Activated CD4-positive, alpha-beta T cell treated with anti-CD3 and anti-CD28 coated beads for 1 hour (primary cell): ENCODE measurements around the gene CREB3L4.

Experiments used
- DNase-seq: peaks from one replicate; pipeline ENCODE4 v3.0.0-alpha.2; 2020

Gene CREB3L4, protein sequence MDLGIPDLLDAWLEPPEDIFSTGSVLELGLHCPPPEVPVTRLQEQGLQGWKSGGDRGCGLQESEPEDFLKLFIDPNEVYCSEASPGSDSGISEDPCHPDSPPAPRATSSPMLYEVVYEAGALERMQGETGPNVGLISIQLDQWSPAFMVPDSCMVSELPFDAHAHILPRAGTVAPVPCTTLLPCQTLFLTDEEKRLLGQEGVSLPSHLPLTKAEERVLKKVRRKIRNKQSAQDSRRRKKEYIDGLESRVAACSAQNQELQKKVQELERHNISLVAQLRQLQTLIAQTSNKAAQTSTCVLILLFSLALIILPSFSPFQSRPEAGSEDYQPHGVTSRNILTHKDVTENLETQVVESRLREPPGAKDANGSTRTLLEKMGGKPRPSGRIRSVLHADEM

GRCh38 chr1:153967107-153967999 lies at the start of gene CREB3L4:
Gene CREB3L4 (plus strand): TSS chr1:153967902. CDS start chr1:153968526, 624 bp downstream.
- peak; percentile 68 for DNase-seq

DNA sequence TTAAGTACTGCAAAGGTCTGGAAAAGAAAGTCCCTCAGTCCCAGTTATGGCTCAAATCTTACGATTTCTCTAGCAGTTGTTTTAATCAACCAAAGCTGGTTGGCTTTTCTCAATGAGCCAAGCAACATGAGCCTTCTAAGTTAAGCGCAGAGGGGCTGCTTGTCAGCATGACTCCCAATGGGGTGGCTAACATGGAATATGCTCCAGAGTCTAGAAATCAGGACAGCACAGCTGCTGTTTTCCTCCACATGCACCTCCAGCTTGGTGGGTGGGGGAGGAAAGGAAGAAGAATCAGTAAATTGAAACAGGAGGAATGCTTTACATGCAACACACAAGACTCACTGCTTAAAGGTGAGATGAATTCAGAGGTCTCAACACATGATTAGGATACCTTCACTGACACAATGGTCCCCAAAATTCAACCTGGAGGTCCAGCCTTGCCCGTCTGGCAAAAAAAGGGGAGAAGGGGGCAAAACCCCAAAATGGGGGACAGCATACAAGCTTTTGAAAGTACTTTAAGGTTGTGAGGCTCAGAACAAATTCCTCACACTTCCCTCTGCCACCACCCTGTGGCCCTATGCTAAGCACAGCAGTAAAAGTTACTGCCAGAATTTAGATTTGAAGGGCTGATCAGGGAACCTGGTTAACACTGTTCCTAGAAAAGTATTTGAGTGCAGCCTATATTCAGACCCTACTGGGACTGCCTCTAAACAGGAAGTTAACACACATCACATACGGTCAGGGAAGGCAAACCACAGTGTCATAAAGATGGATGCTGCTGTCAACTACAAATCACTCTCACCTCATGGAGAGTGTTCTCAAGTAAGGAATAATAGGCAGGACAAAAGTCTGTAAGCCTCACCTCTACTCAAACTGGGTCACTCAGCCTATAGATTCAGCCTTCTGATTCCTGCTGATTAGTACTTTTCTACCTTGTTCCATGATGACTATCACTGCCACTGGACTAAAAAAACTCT lies 47.5 kb upstream of the CREB3L4 start:
- no peak for DNase-seq

- no peak for DNase-seq
Observed at GRCh38 chr1:153921080-153921802, 46.5 kb upstream of the CREB3L4 start.

DNA sequence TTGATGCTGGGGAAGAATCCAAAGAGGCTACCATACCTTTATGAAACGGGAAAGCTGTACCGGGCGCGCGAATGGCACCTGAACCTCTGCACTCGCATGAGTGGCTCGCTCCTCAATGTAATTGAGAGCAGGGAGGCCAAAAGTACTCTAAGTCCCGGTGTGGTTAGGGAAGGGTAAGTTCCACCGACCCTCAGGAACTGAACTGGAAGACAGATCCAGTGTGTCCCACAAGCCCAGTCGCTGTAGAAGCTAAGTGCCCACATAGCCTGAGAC lies 46.0 kb upstream of the CREB3L4 start:
- no peak for DNase-seq

GRCh38 chr1:153922076-153922971 lies 45.4 kb upstream of the CREB3L4 start:
- no peak for DNase-seq

DNA sequence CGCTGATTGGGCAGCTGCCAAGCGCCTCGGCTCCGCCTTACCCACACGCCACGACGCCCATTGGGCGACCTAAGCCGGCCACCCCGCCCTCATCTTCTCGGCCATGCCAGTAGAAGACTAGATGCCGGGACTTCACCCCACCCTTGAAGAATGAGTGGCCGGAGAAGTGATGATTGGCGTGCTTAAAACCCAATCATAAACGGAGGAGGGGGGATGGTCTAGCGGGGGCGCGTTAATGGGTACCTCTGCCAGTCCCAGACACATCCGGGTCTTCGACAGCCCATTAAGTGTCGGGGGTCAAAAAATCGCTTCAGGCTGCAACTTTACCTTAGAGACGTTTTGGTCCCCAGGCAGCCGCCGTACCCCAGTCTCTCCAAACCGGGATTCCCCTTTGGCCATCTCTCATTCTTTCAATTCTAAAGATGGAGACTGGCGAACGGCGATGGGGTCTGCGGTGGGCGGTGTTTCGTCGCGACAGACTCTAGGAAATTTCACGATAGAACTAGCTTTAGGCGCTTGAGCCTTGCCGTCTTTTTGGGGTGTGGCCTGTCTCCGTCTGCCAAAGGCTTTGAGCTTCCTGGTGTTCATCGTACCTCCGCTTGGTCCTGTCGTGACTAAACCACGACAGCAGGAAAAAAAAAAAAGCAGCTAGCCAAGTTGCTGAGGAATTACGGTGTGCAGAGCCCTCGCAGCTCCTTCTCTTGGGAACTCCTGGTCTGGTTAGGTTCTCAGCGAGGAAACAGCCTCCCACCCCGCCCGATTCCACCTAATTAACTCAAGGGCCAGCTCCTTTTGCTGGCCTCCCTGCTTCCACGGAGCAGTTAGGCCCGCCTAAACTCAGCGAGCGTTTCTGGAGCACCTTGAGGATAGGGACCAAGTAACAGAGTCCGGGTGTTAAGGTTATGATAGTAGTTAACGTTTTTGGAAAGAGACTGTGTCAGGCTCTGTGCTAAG lies 44.5 kb upstream of the CREB3L4 start, which contains the start of gene GATAD2B:
GATAD2B (minus strand) TSS at position 1 of the 954 bp plus-strand sequence. CDS start 94,625 bp downstream, outside the sequence.
- peak; percentile 96 for DNase-seq

DNA sequence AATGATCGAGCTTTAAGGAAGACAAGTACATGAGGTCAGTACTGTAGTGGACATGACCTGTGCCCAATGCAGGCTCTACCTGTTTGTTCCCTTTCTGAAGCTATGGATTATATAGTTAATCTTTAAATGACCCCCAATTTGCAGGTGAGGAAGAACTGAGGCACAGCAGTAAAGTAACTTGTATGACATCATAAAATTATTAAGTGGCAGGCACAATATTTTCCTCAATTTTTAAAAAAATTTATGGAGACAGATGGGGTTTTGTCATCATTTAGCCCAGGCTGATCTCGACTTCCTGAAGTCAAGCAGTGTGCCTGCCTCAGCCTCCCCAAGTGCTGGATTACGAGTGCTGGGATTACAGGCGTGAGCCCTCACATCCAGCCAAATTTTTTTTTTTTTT lies 41.3 kb upstream of the CREB3L4 start:
- DNase-seq, result no peak

GRCh38 chr1:153928245-153928644 lies 39.5 kb upstream of the CREB3L4 start:
- DNase-seq, result no peak

DNA sequence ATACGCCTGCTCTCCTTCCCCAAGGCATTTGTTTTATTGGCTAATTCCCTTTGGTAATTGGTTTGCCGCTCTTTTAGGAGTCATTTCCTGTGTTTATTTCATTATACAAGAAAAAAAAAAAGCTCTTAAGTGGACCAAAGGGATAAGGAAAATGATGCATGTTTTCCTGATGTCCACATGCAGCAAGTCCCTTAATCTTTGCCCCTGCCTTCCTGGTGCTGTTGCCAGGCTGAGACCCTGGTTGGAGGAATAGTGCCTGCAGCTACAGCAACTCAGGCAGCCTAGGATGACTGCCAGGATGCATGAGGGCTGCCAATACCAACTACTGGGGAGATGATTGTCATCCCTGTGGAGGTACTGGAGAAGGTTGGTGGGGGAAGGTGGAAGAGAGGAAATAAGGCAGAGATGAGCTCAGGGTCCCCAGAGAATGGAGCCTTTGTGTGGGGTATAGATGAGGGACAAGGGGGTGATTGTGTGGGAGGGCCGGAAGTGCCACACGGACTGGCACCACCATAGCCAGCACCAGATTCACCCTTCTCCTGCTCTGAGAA lies 38.8 kb upstream of the CREB3L4 start:
- DNase-seq, result no peak

GRCh38 chr1:153929426-153929825 lies 38.3 kb upstream of the CREB3L4 start:
- DNase-seq, result no peak

DNA sequence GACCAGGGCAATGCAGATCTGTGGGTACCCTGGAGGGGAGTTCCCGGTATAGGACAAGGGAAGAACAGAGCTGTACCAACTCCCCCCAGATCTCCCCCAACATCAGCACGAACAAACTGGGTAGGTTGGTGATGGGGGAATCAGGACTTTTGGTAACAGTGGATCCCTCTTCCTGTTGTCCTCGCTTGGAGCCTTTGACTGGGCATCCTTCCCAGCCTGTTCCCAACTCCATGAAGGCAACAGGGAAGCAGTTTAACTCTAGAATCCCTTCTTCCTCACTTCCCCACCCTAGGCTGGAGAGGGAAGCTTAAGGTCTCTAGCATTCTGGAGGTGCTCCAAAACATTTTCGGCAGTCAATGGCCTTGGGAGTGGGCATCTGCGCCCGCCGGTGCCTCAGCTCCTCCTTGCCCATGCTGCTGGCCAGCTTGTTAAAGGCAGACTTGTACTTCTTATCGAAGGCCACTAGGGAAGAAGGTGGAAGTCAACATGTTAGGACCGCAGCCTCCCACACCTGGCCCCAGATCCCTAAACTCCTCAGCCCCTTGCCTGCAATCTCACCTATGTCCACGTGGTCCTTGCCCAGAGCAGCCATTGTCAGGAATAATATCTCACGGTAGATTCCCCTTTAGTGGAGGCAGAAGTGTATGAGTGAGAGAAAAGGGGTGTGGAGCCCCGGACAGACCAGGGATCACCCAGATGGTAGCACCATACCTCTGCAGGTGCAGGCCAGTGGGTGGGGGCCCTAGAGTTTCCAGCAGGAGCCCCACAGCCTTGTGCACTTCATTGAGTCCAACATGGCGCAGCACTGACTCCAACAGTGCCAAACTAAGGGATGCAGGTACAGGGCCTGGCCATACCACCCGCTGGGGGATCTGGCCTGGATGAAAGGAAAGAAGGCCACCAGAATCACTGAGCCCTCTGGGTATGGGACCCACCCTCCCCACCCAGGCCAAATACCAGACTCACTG lies 37.4 kb upstream of the CREB3L4 start:
- no peak for DNase-seq

- DNase-seq, result no peak
Observed at GRCh38 chr1:153932156-153933131, 35.3 kb upstream of the CREB3L4 start.

DNA sequence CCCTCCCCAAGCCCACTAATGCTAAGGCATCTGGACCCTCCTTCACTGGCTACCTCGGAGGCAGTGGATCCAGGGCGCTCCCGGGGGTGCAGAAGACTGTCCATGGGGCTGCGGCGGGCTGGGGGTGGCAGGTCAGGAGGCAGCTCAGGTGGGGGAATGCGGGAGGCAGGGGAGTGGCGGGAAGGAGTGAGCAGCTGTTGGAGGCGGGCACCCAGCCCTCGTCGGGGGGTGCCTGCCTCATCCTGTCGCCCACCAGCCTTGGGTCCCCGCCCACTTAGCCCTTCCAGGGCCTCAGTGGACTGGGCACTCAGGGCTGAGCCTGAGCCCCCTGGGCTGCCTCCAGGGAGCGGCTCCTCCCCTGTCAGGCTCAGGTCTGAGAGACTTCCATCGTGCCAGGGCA lies 34.3 kb upstream of the CREB3L4 start:
- DNase-seq, result no peak

GRCh38 chr1:153933955-153934354 lies 33.7 kb upstream of the CREB3L4 start:
- no peak for DNase-seq

GRCh38 chr1:153934746-153935145 lies 33.0 kb upstream of the CREB3L4 start:
- no peak for DNase-seq

DNA sequence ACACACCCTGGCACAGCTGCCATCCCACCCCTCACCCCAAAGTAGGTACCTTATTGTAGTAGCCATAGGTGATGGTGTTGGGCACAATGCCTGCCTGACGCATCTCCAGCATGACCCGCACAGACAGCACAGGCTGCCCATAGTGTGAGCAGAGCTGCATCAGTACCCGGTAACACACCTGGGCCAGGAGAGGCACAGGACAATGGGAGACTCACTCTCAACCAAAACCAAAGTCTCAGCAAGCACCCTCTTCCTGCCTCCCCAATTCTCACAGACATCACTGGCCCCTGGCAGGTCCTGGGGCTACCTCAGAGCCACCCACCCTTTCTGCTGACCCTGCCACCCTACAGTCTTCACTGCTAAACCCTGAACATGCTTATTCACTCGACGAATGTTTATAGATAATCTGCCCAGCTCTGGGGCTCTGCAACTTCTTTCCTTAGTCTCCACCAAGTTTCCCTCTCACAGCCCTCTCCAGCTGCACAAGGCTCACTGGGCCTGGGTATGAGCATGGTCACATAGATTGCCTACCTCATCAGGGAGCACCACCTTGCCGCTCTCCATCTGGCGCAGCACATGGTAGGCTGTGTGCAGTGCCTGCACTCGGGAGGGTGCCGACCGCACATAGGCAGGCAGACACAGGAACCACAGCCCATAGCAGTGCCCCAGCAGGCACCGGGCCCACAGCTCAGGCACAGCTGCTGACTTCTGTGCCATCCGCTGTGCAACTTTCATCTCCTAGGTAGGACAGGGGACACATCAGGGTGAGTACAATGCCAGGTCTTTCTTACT lies 31.5 kb upstream of the CREB3L4 start:
- DNase-seq, result no peak
